A673 (cell line): ENCODE results near the gene CAMK2A.

Experiments used
- EZH2 ChIP-seq: fragments of 200-600 bp; sonication (generic); IDR thresholded peaks from 2 replicates; pipeline ENCODE4 v1.6.1; 2017; ENCODE audit warnings: borderline replicate concordance, low read depth, mild to moderate bottlenecking, mixed read lengths, antibody characterized with exemption, low read length; ENCODE audit not compliant: poor library complexity, severe bottlenecking
- TF ChIP-seq, protein P1 (sequence below): fragments of 300-800, 200-600 bp; sonication (generic); conservative IDR thresholded peaks from 2 replicates; pipeline ENCODE4 v1.5.1; 2017; ENCODE audit warnings: low read depth, mild to moderate bottlenecking, antibody characterized with exemption, low read length, moderate library complexity, mixed read lengths

DNA sequence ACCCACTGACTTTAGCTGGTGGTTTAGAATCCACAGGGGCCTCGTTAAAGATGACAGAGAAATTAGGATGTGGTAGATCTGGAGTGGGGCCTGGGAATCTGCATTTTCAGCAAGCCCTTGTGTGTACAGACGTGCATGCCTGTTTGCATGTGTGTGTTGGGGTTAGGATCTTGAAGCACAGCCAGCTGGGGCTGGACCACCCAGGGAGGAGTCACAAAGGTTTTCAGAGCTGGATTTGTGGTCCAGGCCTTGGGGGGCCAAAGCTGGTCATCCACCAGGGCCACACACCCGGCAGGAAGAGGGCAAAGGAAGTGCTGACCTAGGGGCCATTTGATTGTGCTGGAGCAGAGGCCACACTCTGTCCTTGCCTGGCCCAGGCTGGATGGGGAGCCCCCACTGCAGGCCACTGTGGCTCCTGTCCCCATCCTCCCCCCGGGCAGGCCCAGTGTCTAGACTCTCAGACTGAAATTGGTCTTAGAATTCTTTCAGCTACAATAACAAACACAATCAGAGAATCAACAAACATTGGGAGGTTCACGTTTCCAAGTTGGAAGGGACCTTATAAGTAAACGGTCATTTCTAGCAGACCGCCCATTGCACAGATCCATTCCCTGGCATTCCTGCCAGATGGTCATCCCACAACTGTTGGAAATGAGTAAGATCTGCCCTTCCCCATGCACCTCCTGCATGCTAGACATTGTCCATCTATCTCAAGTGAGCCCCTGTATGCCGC lies 112.7 kb downstream of the CAMK2A start:
- TF ChIP-seq, protein P1, sequence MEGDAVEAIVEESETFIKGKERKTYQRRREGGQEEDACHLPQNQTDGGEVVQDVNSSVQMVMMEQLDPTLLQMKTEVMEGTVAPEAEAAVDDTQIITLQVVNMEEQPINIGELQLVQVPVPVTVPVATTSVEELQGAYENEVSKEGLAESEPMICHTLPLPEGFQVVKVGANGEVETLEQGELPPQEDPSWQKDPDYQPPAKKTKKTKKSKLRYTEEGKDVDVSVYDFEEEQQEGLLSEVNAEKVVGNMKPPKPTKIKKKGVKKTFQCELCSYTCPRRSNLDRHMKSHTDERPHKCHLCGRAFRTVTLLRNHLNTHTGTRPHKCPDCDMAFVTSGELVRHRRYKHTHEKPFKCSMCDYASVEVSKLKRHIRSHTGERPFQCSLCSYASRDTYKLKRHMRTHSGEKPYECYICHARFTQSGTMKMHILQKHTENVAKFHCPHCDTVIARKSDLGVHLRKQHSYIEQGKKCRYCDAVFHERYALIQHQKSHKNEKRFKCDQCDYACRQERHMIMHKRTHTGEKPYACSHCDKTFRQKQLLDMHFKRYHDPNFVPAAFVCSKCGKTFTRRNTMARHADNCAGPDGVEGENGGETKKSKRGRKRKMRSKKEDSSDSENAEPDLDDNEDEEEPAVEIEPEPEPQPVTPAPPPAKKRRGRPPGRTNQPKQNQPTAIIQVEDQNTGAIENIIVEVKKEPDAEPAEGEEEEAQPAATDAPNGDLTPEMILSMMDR: no peak
- no peak for TF ChIP-seq EZH2
